ENCODE measurements around the gene ZNG1F.
"Not testable (repeated sequence)": the region's sequence is repeated elsewhere in the genome, so short reads cannot be mapped to it uniquely, and the experiment has no call there.

Gene ZNG1F

GRCh38 chr9:41113348-41113747 lies 75.8 kb downstream of the ZNG1F start:
- H3K4me3 ChIP-seq (ENCODE audit: low read length); H3K9ac ChIP-seq (ENCODE audit: low read depth, low read length); H3K36me3 ChIP-seq (ENCODE audit: insufficient read depth, low read depth, low read length); H3K9me3 ChIP-seq (ENCODE audit: insufficient read depth, low read depth, low read length); H3K4me1 ChIP-seq (ENCODE audit: insufficient read depth, low read length); H3K27ac ChIP-seq (ENCODE audit: low read length): not testable (repeated sequence)
- peaks cover 16% of the 10 kb centered on the region for H3K27me3 ChIP-seq (ENCODE audit: insufficient read depth, low read length)

GRCh38 chr9:41111414-41111813 lies 77.7 kb downstream of the ZNG1F start:
- H3K4me3 ChIP-seq (ENCODE audit: low read length); H3K4me1 ChIP-seq (ENCODE audit: insufficient read depth, low read length); H3K36me3 ChIP-seq (ENCODE audit: insufficient read depth, low read depth, low read length); H3K27ac ChIP-seq (ENCODE audit: low read length); H3K9me3 ChIP-seq (ENCODE audit: insufficient read depth, low read depth, low read length); H3K9ac ChIP-seq (ENCODE audit: low read depth, low read length): not testable (repeated sequence)
- H3K27me3 ChIP-seq (ENCODE audit: insufficient read depth, low read length), result peaks cover 28% of the 10 kb centered on the region

GRCh38 chr9:41110913-41111312 lies 78.2 kb downstream of the ZNG1F start:
- not testable (repeated sequence) for H3K36me3 ChIP-seq (ENCODE audit: insufficient read depth, low read depth, low read length); H3K4me3 ChIP-seq (ENCODE audit: low read length); H3K4me1 ChIP-seq (ENCODE audit: insufficient read depth, low read length); H3K9me3 ChIP-seq (ENCODE audit: insufficient read depth, low read depth, low read length); H3K27ac ChIP-seq (ENCODE audit: low read length); H3K9ac ChIP-seq (ENCODE audit: low read depth, low read length)
- peaks cover 30% of the 10 kb centered on the region for H3K27me3 ChIP-seq (ENCODE audit: insufficient read depth, low read length)

- H3K4me1 ChIP-seq (ENCODE audit: insufficient read depth, low read length); H3K27ac ChIP-seq (ENCODE audit: low read length); H3K4me3 ChIP-seq (ENCODE audit: low read length); H3K36me3 ChIP-seq (ENCODE audit: insufficient read depth, low read depth, low read length); H3K9ac ChIP-seq (ENCODE audit: low read depth, low read length); H3K9me3 ChIP-seq (ENCODE audit: insufficient read depth, low read depth, low read length): not testable (repeated sequence)
- H3K27me3 ChIP-seq (ENCODE audit: insufficient read depth, low read length), result peaks cover 35% of the 10 kb centered on the region
These were observed 79.9 kb downstream of the ZNG1F start for GRCh38 chr9:41109253-41109652.

GRCh38 chr9:41108816-41109215 lies 80.3 kb downstream of the ZNG1F start:
- H3K9ac ChIP-seq (ENCODE audit: low read depth, low read length); H3K4me3 ChIP-seq (ENCODE audit: low read length); H3K36me3 ChIP-seq (ENCODE audit: insufficient read depth, low read depth, low read length); H3K9me3 ChIP-seq (ENCODE audit: insufficient read depth, low read depth, low read length); H3K27ac ChIP-seq (ENCODE audit: low read length); H3K4me1 ChIP-seq (ENCODE audit: insufficient read depth, low read length): not testable (repeated sequence)
- peaks cover 35% of the 10 kb centered on the region for H3K27me3 ChIP-seq (ENCODE audit: insufficient read depth, low read length)

GRCh38 chr9:41106472-41107116 lies 82.5 kb downstream of the ZNG1F start:
- H3K4me3 ChIP-seq (ENCODE audit: low read length); H3K4me1 ChIP-seq (ENCODE audit: insufficient read depth, low read length); H3K9ac ChIP-seq (ENCODE audit: low read depth, low read length); H3K27ac ChIP-seq (ENCODE audit: low read length); H3K36me3 ChIP-seq (ENCODE audit: insufficient read depth, low read depth, low read length); H3K9me3 ChIP-seq (ENCODE audit: insufficient read depth, low read depth, low read length): not testable (repeated sequence)
- peaks cover 35% of the 10 kb centered on the region for H3K27me3 ChIP-seq (ENCODE audit: insufficient read depth, low read length)

- H3K9ac ChIP-seq (ENCODE audit: low read depth, low read length); H3K27ac ChIP-seq (ENCODE audit: low read length); H3K4me3 ChIP-seq (ENCODE audit: low read length); H3K9me3 ChIP-seq (ENCODE audit: insufficient read depth, low read depth, low read length); H3K36me3 ChIP-seq (ENCODE audit: insufficient read depth, low read depth, low read length); H3K4me1 ChIP-seq (ENCODE audit: insufficient read depth, low read length): not testable (repeated sequence)
- peaks cover 31% of the 10 kb centered on the region for H3K27me3 ChIP-seq (ENCODE audit: insufficient read depth, low read length)
These were observed 83.4 kb downstream of the ZNG1F start for GRCh38 chr9:41105557-41106253.

GRCh38 chr9:41104542-41104941 lies 84.6 kb downstream of the ZNG1F start:
- not testable (repeated sequence) for H3K9ac ChIP-seq (ENCODE audit: low read depth, low read length); H3K36me3 ChIP-seq (ENCODE audit: insufficient read depth, low read depth, low read length); H3K4me1 ChIP-seq (ENCODE audit: insufficient read depth, low read length); H3K27ac ChIP-seq (ENCODE audit: low read length); H3K9me3 ChIP-seq (ENCODE audit: insufficient read depth, low read depth, low read length); H3K4me3 ChIP-seq (ENCODE audit: low read length)
- peaks cover 31% of the 10 kb centered on the region for H3K27me3 ChIP-seq (ENCODE audit: insufficient read depth, low read length)

- not testable (repeated sequence) for H3K27me3 ChIP-seq (ENCODE audit: insufficient read depth, low read length); H3K4me1 ChIP-seq (ENCODE audit: insufficient read depth, low read length); H3K9me3 ChIP-seq (ENCODE audit: insufficient read depth, low read depth, low read length); H3K27ac ChIP-seq (ENCODE audit: low read length); H3K4me3 ChIP-seq (ENCODE audit: low read length); H3K36me3 ChIP-seq (ENCODE audit: insufficient read depth, low read depth, low read length); H3K9ac ChIP-seq (ENCODE audit: low read depth, low read length)
These were observed 88.6 kb downstream of the ZNG1F start for GRCh38 chr9:41100508-41100907.

GRCh38 chr9:41098759-41099158 lies 90.4 kb downstream of the ZNG1F start:
- not testable (repeated sequence) for H3K9ac ChIP-seq (ENCODE audit: low read depth, low read length); H3K36me3 ChIP-seq (ENCODE audit: insufficient read depth, low read depth, low read length); H3K27ac ChIP-seq (ENCODE audit: low read length); H3K27me3 ChIP-seq (ENCODE audit: insufficient read depth, low read length); H3K9me3 ChIP-seq (ENCODE audit: insufficient read depth, low read depth, low read length); H3K4me3 ChIP-seq (ENCODE audit: low read length); H3K4me1 ChIP-seq (ENCODE audit: insufficient read depth, low read length)

GRCh38 chr9:41095060-41095459 lies 94.1 kb downstream of the ZNG1F start:
- not testable (repeated sequence) for H3K27ac ChIP-seq (ENCODE audit: low read length); H3K36me3 ChIP-seq (ENCODE audit: insufficient read depth, low read depth, low read length); H3K9me3 ChIP-seq (ENCODE audit: insufficient read depth, low read depth, low read length); H3K27me3 ChIP-seq (ENCODE audit: insufficient read depth, low read length); H3K9ac ChIP-seq (ENCODE audit: low read depth, low read length); H3K4me3 ChIP-seq (ENCODE audit: low read length); H3K4me1 ChIP-seq (ENCODE audit: insufficient read depth, low read length)

GRCh38 chr9:41094010-41094773 lies 94.9 kb downstream of the ZNG1F start:
- not testable (repeated sequence) for H3K27me3 ChIP-seq (ENCODE audit: insufficient read depth, low read length); H3K4me3 ChIP-seq (ENCODE audit: low read length)

More at GRCh38 chr9:41094010-41094773, 94.9 kb downstream of the ZNG1F start:
- H3K9me3 ChIP-seq (ENCODE audit: insufficient read depth, low read depth, low read length); H3K36me3 ChIP-seq (ENCODE audit: insufficient read depth, low read depth, low read length); H3K4me1 ChIP-seq (ENCODE audit: insufficient read depth, low read length); H3K9ac ChIP-seq (ENCODE audit: low read depth, low read length); H3K27ac ChIP-seq (ENCODE audit: low read length): not testable (repeated sequence)
